ENCODE results near the gene TPRG1L. TPM values are rescaled to one million over a fixed set of nuclear protein-coding genes. Genes with fewer than 3 reads are reported as not detected.

Gene TPRG1L
- total and polyA plus RNA-seq, 10 of the 15 experiments (the other 5 are each of a cell fraction or from before 2014, with no cell fraction given) = 1.5 to 16.5 (median 8.0) TPM

DNA sequence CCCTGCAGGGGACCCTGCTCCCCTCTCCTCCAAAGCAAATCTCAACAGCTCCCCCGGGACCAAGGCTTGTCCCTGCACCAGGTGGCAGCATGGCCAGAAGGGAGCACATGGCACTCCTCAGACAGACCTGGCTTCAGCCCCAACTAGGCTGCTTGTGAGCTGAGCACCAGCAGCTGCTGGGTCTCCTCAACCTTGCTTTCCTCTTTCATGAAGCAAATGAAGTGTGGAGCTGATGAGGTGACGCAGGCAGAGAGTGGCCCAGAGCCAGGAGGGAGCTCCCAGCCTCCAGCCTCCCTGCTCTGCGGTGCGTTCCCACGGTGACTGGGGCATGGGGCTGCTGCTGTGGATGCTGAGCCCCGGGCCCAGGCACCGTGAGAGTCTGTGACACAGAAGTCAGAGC, 47.5 kb upstream of the TPRG1L start:
- H3K27me3 ChIP-seq (replicated peaks in 1 of 2; ENCODE audit: control insufficient read depth in 2 of 2, insufficient read depth in 2 of 2, low read length in 1 of 2) = no peaks in the 10 kb centered on the region
- DNase-seq (ENCODE audit: low read depth, low spot score) (no peak), FAIRE-seq (no peak), ATAC-seq (no peak)
- intact Hi-C loops (cut with micrococcal nuclease; ENCODE audit: unreplicated experiment) (no loop called here), in situ Hi-C loops (cut with MboI) (no loop called here)
- ChIA-PET SMC1A (ENCODE audit: uncharacterized antibody, unreplicated experiment) (no interaction called here), CTCF (no interaction called here), POLR2A (no interaction called here), RAD21 (ENCODE audit: unreplicated experiment) (no interaction called here)
- H3K9ac ChIP-seq (ENCODE audit: control insufficient read depth, insufficient read depth, low read length) = no peak overlapping the region
- no peak overlapping the region for H3K27ac ChIP-seq (ENCODE audit: control insufficient read depth, insufficient read depth)
- no peak overlapping the region for H3K4me3 ChIP-seq
- H3K9me3 ChIP-seq (replicated peaks; ENCODE audit: control insufficient read depth, insufficient read depth, low read length) = no peaks in the 10 kb centered on the region; the same call in 2 of the 3 replicates
- H3K36me3 ChIP-seq (ENCODE audit: control insufficient read depth in 2 of 2, insufficient read depth in 2 of 2, low read length in 1 of 2) = no peaks in the 10 kb centered on the region
- no peaks in the 10 kb centered on the region for H3K79me2 ChIP-seq (ENCODE audit: control insufficient read depth, insufficient read depth, low read length)
- 4% methylated on average over 7 of the region's 7 CpGs for WGBS (ENCODE audit: insufficient coverage, insufficient replicate concordance, low lambda C conversion rate, missing lambda C conversion rate)
- no peaks in the 10 kb centered on the region for H3K4me1 ChIP-seq (ENCODE audit: control insufficient read depth, insufficient read depth, low read length)
- H4K20me1 ChIP-seq (ENCODE audit: control insufficient read depth, insufficient read depth) = no peaks in the 10 kb centered on the region
- no peak overlapping the region for H3K4me2 ChIP-seq (ENCODE audit: control insufficient read depth, insufficient read depth)
- H2AFZ ChIP-seq (ENCODE audit: control insufficient read depth, low read depth, low read length) = no peak overlapping the region
- no TSS peak for BruUV-seq (replicated peaks)
- TF ChIP-seq TCF7 (IDR thresholded peaks at IDR 0.05; ENCODE audit: borderline replicate concordance) (no peak), RELA (IDR thresholded peaks at IDR 0.05; ENCODE audit: borderline replicate concordance, partially characterized antibody) (no peak), FOXM1 (IDR thresholded peaks at IDR 0.05; ENCODE audit: low read depth, low read length) (no peak), NR2F1 (conservative IDR thresholded peaks at IDR 0.05) (no peak), FOXK2 (IDR thresholded peaks at IDR 0.05) (no peak), YBX1 (IDR thresholded peaks at IDR 0.05) (no peak), MXI1 (IDR thresholded peaks at IDR 0.05; ENCODE audit: low read depth, low read length) (no peak), MTA2 (IDR thresholded peaks at IDR 0.05; ENCODE audit: low read depth) (no peak), RB1 (IDR thresholded peaks at IDR 0.05; ENCODE audit: borderline replicate concordance) (no peak), RFX5 (IDR thresholded peaks at IDR 0.05; ENCODE audit: low read depth, low read length) (no peak), HDAC2 (IDR thresholded peaks at IDR 0.05) (no peak), TCF12 (IDR thresholded peaks at IDR 0.05; ENCODE audit: low read depth, low read length) (no peak)
- TF ChIP-seq, protein P1, sequence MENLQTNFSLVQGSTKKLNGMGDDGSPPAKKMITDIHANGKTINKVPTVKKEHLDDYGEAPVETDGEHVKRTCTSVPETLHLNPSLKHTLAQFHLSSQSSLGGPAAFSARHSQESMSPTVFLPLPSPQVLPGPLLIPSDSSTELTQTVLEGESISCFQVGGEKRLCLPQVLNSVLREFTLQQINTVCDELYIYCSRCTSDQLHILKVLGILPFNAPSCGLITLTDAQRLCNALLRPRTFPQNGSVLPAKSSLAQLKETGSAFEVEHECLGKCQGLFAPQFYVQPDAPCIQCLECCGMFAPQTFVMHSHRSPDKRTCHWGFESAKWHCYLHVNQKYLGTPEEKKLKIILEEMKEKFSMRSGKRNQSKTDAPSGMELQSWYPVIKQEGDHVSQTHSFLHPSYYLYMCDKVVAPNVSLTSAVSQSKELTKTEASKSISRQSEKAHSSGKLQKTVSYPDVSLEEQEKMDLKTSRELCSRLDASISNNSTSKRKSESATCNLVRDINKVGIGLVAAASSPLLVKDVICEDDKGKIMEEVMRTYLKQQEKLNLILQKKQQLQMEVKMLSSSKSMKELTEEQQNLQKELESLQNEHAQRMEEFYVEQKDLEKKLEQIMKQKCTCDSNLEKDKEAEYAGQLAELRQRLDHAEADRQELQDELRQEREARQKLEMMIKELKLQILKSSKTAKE (IDR thresholded peaks at IDR 0.05; ENCODE audit: low read depth, poor library complexity, severe bottlenecking) = no peak
- TF ChIP-seq, protein P2, sequence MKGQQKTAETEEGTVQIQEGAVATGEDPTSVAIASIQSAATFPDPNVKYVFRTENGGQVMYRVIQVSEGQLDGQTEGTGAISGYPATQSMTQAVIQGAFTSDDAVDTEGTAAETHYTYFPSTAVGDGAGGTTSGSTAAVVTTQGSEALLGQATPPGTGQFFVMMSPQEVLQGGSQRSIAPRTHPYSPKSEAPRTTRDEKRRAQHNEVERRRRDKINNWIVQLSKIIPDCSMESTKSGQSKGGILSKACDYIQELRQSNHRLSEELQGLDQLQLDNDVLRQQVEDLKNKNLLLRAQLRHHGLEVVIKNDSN (IDR thresholded peaks at IDR 0.05; ENCODE audit: borderline replicate concordance, extremely low read length, insufficient read depth, low read depth, low read length) = no peak
- TF ChIP-seq, protein P3, sequence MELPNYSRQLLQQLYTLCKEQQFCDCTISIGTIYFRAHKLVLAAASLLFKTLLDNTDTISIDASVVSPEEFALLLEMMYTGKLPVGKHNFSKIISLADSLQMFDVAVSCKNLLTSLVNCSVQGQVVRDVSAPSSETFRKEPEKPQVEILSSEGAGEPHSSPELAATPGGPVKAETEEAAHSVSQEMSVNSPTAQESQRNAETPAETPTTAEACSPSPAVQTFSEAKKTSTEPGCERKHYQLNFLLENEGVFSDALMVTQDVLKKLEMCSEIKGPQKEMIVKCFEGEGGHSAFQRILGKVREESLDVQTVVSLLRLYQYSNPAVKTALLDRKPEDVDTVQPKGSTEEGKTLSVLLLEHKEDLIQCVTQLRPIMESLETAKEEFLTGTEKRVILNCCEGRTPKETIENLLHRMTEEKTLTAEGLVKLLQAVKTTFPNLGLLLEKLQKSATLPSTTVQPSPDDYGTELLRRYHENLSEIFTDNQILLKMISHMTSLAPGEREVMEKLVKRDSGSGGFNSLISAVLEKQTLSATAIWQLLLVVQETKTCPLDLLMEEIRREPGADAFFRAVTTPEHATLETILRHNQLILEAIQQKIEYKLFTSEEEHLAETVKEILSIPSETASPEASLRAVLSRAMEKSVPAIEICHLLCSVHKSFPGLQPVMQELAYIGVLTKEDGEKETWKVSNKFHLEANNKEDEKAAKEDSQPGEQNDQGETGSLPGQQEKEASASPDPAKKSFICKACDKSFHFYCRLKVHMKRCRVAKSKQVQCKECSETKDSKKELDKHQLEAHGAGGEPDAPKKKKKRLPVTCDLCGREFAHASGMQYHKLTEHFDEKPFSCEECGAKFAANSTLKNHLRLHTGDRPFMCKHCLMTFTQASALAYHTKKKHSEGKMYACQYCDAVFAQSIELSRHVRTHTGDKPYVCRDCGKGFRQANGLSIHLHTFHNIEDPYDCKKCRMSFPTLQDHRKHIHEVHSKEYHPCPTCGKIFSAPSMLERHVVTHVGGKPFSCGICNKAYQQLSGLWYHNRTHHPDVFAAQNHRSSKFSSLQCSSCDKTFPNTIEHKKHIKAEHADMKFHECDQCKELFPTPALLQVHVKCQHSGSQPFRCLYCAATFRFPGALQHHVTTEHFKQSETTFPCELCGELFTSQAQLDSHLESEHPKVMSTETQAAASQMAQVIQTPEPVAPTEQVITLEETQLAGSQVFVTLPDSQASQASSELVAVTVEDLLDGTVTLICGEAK (IDR thresholded peaks at IDR 0.05; ENCODE audit: borderline replicate concordance) = no peak
- TF ChIP-seq, protein P4, sequence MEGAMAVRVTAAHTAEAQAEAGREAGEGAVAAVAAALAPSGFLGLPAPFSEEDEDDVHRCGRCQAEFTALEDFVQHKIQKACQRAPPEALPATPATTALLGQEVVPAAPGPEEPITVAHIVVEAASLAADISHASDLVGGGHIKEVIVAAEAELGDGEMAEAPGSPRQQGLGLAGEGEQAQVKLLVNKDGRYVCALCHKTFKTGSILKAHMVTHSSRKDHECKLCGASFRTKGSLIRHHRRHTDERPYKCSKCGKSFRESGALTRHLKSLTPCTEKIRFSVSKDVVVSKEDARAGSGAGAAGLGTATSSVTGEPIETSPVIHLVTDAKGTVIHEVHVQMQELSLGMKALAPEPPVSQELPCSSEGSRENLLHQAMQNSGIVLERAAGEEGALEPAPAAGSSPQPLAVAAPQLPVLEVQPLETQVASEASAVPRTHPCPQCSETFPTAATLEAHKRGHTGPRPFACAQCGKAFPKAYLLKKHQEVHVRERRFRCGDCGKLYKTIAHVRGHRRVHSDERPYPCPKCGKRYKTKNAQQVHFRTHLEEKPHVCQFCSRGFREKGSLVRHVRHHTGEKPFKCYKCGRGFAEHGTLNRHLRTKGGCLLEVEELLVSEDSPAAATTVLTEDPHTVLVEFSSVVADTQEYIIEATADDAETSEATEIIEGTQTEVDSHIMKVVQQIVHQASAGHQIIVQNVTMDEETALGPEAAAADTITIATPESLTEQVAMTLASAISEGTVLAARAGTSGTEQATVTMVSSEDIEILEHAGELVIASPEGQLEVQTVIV (IDR thresholded peaks at IDR 0.05; ENCODE audit: borderline replicate concordance, partially characterized antibody) = no peak

Measured in GM12878 (cell line).